Gastroesophageal sphincter (tissue), 3 donors: ENCODE results near the gene ZNF175.

ENCODE experiments used
- CTCF ChIP-seq, 4 experiments: fragments of 200-600 bp in 2 of 4; fragments of 450-650 bp in 2 of 4; sonication (generic) in 1 of 4; IDR thresholded peaks; one replicate each; pipeline ENCODE4 v1.5.1; 2017 to 2019; ENCODE audit warnings: antibody characterized with exemption in 4 of 4, mild to moderate bottlenecking in 2 of 4, moderate library complexity in 2 of 4
- POLR2A ChIP-seq, 2 donors: fragments of 450-650 bp; IDR thresholded peaks; one replicate each; pipeline ENCODE4 v1.6.1; 2017; ENCODE audit warnings: antibody characterized with exemption in 2 of 2, mild to moderate bottlenecking in 2 of 2, moderate library complexity in 1 of 2
- POLR2AphosphoS5 ChIP-seq: sonication (generic); formaldehyde crosslinking; IDR thresholded peaks from one replicate; pipeline ENCODE4 v1.6.1; 2017; ENCODE audit warnings: antibody characterized with exemption

DNA sequence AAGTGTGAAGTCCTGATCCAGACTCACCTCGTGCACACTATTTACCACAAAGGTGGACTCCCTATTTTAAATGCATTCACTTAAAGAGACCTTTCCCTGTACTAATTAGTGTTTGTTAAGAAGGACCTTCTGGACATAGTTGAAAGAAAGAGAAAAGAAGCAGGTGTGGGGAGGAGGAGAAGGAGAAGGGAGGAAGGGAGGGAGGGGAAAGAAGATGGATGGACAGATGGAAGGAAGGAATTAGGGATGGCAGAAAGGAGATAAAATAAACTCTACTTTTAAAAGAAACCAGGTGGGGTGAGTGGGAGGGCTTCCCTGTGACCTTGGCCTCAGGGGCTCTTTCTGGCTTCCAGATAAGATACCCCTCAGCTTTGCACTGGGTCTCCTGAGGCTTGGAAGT, 21.4 kb downstream of the ZNF175 start:
- no peak for TF ChIP-seq CTCF (IDR thresholded peaks at IDR 0.05)
- no peak for TF ChIP-seq POLR2A (IDR thresholded peaks at IDR 0.05)
- no peak for TF ChIP-seq POLR2AphosphoS5
